ENCODE results near the gene KCNG2. TPM values are rescaled to one million over a fixed set of nuclear protein-coding genes. Genes with fewer than 3 reads are reported as not detected.

The KCNG2 gene
- polyA plus RNA-seq (2013) = not detected in 2 replicates

GRCh38 chr18:79797518-79798345 lies at the start of gene KCNG2:
Gene KCNG2 (plus strand): TSS chr18:79797938. CDS start chr18:79863668, 65,730 bp downstream.
- Histone ChIP-seq H3K4me3 (ENCODE audit: low read depth, low read length) (no peak within 1 kb of the TSS), H2BK5ac (ENCODE audit: low read depth, low read length, poor library complexity) (no peak within 1 kb of the TSS), H3K27me3 (ENCODE audit: insufficient read depth, low read length) (peaks cover 39% of the 10 kb centered on the region), H3K27ac (ENCODE audit: low read depth, low read length) (no peak within 1 kb of the TSS), H3K18ac (ENCODE audit: low read length) (no peak within 1 kb of the TSS), H2BK120ac (ENCODE audit: insufficient read depth, low read length, poor library complexity) (no peak within 1 kb of the TSS), H3K9me3 (ENCODE audit: insufficient read depth, low read depth, low read length) (peaks cover 4% of the 10 kb centered on the region), H4K91ac (ENCODE audit: low read depth, low read length) (no peak within 1 kb of the TSS), H2AFZ (ENCODE audit: insufficient read depth, low read length, poor library complexity) (no peak within 1 kb of the TSS), H3K14ac (ENCODE audit: low read length) (no peak within 1 kb of the TSS), H2BK12ac (ENCODE audit: low read length) (no peak within 1 kb of the TSS), H2AK5ac (ENCODE audit: low read length) (no peak within 1 kb of the TSS), H4K8ac (ENCODE audit: low read depth, low read length) (no peak within 1 kb of the TSS), H3K79me2 (ENCODE audit: control insufficient read depth, insufficient read depth, low read length, poor library complexity) (no peaks in the 10 kb centered on the region), H3K4me2 (ENCODE audit: low read length) (peak within 1 kb of the TSS; percentile 37), H4K12ac (ENCODE audit: low read depth, low read length) (no peak within 1 kb of the TSS), H3K9ac (ENCODE audit: low read length) (no peak within 1 kb of the TSS), H3K4me1 (ENCODE audit: control insufficient read depth in 1 of 2, insufficient read depth in 2 of 2, low read length in 2 of 2) (peaks cover 0 to 2% of the 10 kb centered on the region in 2 experiments), H3K79me1 (ENCODE audit: low read length) (no peaks in the 10 kb centered on the region), H3K36me3 (ENCODE audit: control insufficient read depth in 1 of 2, insufficient read depth in 2 of 2, low read length in 2 of 2) (no peaks in the 10 kb centered on the region), H3K23ac (ENCODE audit: low read length) (no peak within 1 kb of the TSS), H3K4ac (ENCODE audit: low read depth, low read length) (no peak within 1 kb of the TSS)
- no peak for DNase-seq
- WGBS (ENCODE audit: extremely low coverage, insufficient coverage, insufficient read length) = no CpG with 5 or more reads among the region's 92 CpGs

- Histone ChIP-seq H3K4me3 (ENCODE audit: low read depth, low read length) (no peak overlapping the region), H3K4me1 (ENCODE audit: control insufficient read depth in 1 of 2, insufficient read depth in 2 of 2, low read length in 2 of 2) (no peaks in the 10 kb centered on the region), H3K79me2 (ENCODE audit: control insufficient read depth, insufficient read depth, low read length, poor library complexity) (no peaks in the 10 kb centered on the region), H2AFZ (ENCODE audit: insufficient read depth, low read length, poor library complexity) (no peak overlapping the region), H3K23ac (ENCODE audit: low read length) (no peak overlapping the region), H3K9ac (ENCODE audit: low read length) (no peak overlapping the region), H2AK5ac (ENCODE audit: low read length) (no peak overlapping the region), H2BK12ac (ENCODE audit: low read length) (no peak overlapping the region), H2BK5ac (ENCODE audit: low read depth, low read length, poor library complexity) (no peak overlapping the region), H3K27ac (ENCODE audit: low read depth, low read length) (no peak overlapping the region), H3K14ac (ENCODE audit: low read length) (no peak overlapping the region), H3K9me3 (ENCODE audit: insufficient read depth, low read depth, low read length) (peaks cover 1% of the 10 kb centered on the region), H2BK120ac (ENCODE audit: insufficient read depth, low read length, poor library complexity) (no peak overlapping the region), H3K4ac (ENCODE audit: low read depth, low read length) (no peak overlapping the region), H3K79me1 (ENCODE audit: low read length) (no peaks in the 10 kb centered on the region), H3K36me3 (ENCODE audit: control insufficient read depth in 1 of 2, insufficient read depth in 2 of 2, low read length in 2 of 2) (peaks cover 30 to 43% of the 10 kb centered on the region in 2 experiments), H4K91ac (ENCODE audit: low read depth, low read length) (no peak overlapping the region), H3K4me2 (ENCODE audit: low read length) (no peak overlapping the region), H4K8ac (ENCODE audit: low read depth, low read length) (no peak overlapping the region), H3K27me3 (ENCODE audit: insufficient read depth, low read length) (no peaks in the 10 kb centered on the region), H4K12ac (ENCODE audit: low read depth, low read length) (no peak overlapping the region), H3K18ac (ENCODE audit: low read length) (no peak overlapping the region)
- DNase-seq = no peak
- no CpG with 5 or more reads among the region's 36 CpGs for WGBS (ENCODE audit: extremely low coverage, insufficient coverage, insufficient read length)
Measured at GRCh38 chr18:79748321-79749180, 49.2 kb upstream of the KCNG2 start.

DNA sequence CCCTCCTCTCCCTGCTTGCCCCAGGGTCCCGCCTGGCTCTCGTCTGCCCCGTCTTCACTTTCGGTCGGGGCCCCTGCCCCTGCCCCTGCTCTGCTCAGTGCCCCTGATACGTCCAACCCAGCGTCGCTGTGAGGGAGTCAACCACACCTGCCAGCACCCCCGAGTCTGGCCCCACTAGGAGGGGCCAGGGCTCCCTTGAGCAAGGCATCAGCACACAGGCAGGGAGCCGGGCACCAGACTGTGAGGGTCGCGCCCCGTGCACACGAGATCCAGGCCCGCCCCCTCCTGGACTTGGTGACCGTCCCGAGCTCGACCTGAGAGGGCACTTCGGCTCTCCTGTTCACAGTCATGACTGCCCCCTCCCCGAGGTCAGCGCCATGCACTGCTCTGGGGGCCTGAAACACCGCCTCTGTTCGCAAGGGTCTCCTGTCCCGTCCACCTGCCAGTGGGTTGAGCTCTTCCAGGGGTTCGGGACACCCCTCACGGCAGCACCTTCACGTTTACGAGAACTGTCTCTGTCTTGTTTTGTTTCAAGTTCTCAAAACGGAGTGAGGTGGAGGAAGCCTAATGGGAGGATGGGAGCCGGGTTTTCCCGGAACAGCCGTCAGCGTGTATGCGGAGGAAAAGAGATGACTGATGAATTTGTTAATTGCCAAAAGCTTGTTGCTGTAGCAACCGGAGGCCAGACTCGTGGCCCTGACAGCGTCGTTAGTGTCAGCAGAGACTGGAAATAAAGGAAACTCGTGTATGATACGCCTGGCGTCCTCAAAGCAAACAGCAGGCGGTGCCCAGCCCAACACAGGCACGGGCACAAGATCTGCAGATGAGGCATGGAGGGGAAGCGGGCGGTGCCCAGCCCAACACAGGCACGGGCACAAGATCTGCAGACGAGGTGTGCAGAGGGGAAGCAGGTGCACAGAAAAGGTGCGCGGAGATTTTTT lies 48.2 kb upstream of the KCNG2 start:
- no CpG with 5 or more reads among the region's 49 CpGs for WGBS (ENCODE audit: extremely low coverage, insufficient coverage, insufficient read length)
- H2BK5ac ChIP-seq (ENCODE audit: low read depth, low read length, poor library complexity) = no peak overlapping the region

More for the DNA sequence above, 48.2 kb upstream of the KCNG2 start:
- DNase-seq = no peak
- H3K9me3 ChIP-seq (ENCODE audit: insufficient read depth, low read depth, low read length) = peaks cover 1% of the 10 kb centered on the region
- no peak overlapping the region for H4K12ac ChIP-seq (ENCODE audit: low read depth, low read length)
- H2AFZ ChIP-seq (ENCODE audit: insufficient read depth, low read length, poor library complexity) = no peak overlapping the region
- no peak overlapping the region for H2BK120ac ChIP-seq (ENCODE audit: insufficient read depth, low read length, poor library complexity)
- H3K14ac ChIP-seq (ENCODE audit: low read length) = no peak overlapping the region
- H3K4me2 ChIP-seq (ENCODE audit: low read length) = no peak overlapping the region
- no peak overlapping the region for H4K91ac ChIP-seq (ENCODE audit: low read depth, low read length)
- no peaks in the 10 kb centered on the region for H3K27me3 ChIP-seq (ENCODE audit: insufficient read depth, low read length)
- H3K4me1 ChIP-seq (ENCODE audit: control insufficient read depth in 1 of 2, insufficient read depth in 2 of 2, low read length in 2 of 2) = no peaks in the 10 kb centered on the region
- H3K4ac ChIP-seq (ENCODE audit: low read depth, low read length) = no peak overlapping the region
- no peak overlapping the region for H3K4me3 ChIP-seq (ENCODE audit: low read depth, low read length)
- H3K79me1 ChIP-seq (ENCODE audit: low read length) = no peaks in the 10 kb centered on the region
- no peak overlapping the region for H3K27ac ChIP-seq (ENCODE audit: low read depth, low read length)
- H3K9ac ChIP-seq (ENCODE audit: low read length) = no peak overlapping the region
- no peak overlapping the region for H3K23ac ChIP-seq (ENCODE audit: low read length)
- no peak overlapping the region for H2AK5ac ChIP-seq (ENCODE audit: low read length)
- no peaks in the 10 kb centered on the region for H3K79me2 ChIP-seq (ENCODE audit: control insufficient read depth, insufficient read depth, low read length, poor library complexity)
- H3K18ac ChIP-seq (ENCODE audit: low read length) = no peak overlapping the region
- H2BK12ac ChIP-seq (ENCODE audit: low read length) = no peak overlapping the region
- no peak overlapping the region for H4K8ac ChIP-seq (ENCODE audit: low read depth, low read length)
- H3K36me3 ChIP-seq (ENCODE audit: control insufficient read depth in 1 of 2, insufficient read depth in 2 of 2, low read length in 2 of 2) = peaks cover 40 to 48% of the 10 kb centered on the region in 2 experiments

Data from trophoblast cell (in vitro differentiated cells and primary cell).